Spleen (tissue), 11 donors: ENCODE results near the gene ABHD12. TPM values are rescaled to one million over a fixed set of nuclear protein-coding genes. Genes with fewer than 3 reads are reported as not detected.

Experiments
- DNase-seq: peaks from one replicate; pipeline ENCODE4 v3.0.0-alpha.2; 2020
- H3K27ac ChIP-seq, 8 donors: fragments of 200-600 bp; sonication (generic) in 7 of 8; 1 replicate in 4 of 8; 2 replicates in 4 of 8; pipeline versions ENCODE4 v1.5.0 to v1.8.0; 2016 to 2021; ENCODE audit warnings: inconsistent platforms in 4 of 8, mild to moderate bottlenecking in 4 of 8, moderate library complexity in 1 of 8
- H3K27me3 ChIP-seq, 7 donors: fragments of 200-600 bp; sonication (generic) in 6 of 7; replicated peaks in 1 of 7; 1 replicate in 4 of 7; 2 replicates in 3 of 7; pipeline versions ENCODE4 v1.5.0 to v1.8.0; 2016 to 2021; ENCODE audit warnings: inconsistent platforms in 3 of 7, mild to moderate bottlenecking in 1 of 7
- H3K36me3 ChIP-seq, 6 donors: fragments of 200-600 bp; sonication (generic) in 5 of 6; 1 replicate in 4 of 6; 2 replicates in 2 of 6; pipeline versions ENCODE4 v1.5.0 to v1.8.0; 2016 to 2021; ENCODE audit warnings: inconsistent platforms in 2 of 6
- H3K4me1 ChIP-seq, 6 donors: fragments of 200-600 bp; sonication (generic) in 5 of 6; 1 replicate in 3 of 6; 2 replicates in 3 of 6; pipeline versions ENCODE4 v1.5.0 to v1.8.0; 2016 to 2021; ENCODE audit warnings: inconsistent platforms in 3 of 6
- H3K4me3 ChIP-seq, 8 donors: fragments of 200-600 bp; sonication (generic) in 7 of 8; 1 replicate in 4 of 8; 2 replicates in 4 of 8; pipeline versions ENCODE4 v1.5.0 to v1.8.0; 2016 to 2021; ENCODE audit warnings: inconsistent platforms in 4 of 8, mild to moderate bottlenecking in 4 of 8, moderate library complexity in 2 of 8
- H3K9me3 ChIP-seq, 8 donors: fragments of 200-600 bp; sonication (generic) in 7 of 8; 1 replicate in 4 of 8; 2 replicates in 4 of 8; pipeline versions ENCODE4 v1.5.0 to v1.8.0; 2016 to 2021; ENCODE audit warnings: inconsistent platforms in 4 of 8
- POLR2A ChIP-seq, 3 donors: fragments of 450-650 bp; IDR thresholded peaks; one replicate each; pipeline ENCODE4 v1.5.1; 2017; ENCODE audit warnings: antibody characterized with exemption in 3 of 3, mild to moderate bottlenecking in 1 of 3
- POLR2AphosphoS5 ChIP-seq, 3 donors: sonication (generic); formaldehyde crosslinking; IDR thresholded peaks; one replicate each; pipeline ENCODE4 v1.5.1; 2017; ENCODE audit warnings: antibody characterized with exemption in 3 of 3
- WGBS, 5 donors: extraction: QIAGEN DNeasy Blood & Tissue Kit in 3 of 5; methylation state at CpG; one replicate each; pipeline versions ENCODE4 v1.1.5 to v1.1.7; 2013 to 2018; 5-methylcytosine and 5-hydroxymethylcytosine counted together
- intact Hi-C: fragments of 100-400 bp; cut with DNase I; formaldehyde crosslinking; loops from one replicate; pipeline ENCODE4 v1.15.0; 2023; ENCODE audit warnings: low total_unique reads
- polyA plus RNA-seq, 3 donors: library from polyadenylated mRNA; stranded (reverse); fragments of 200-250 nt; gene quantifications; one replicate each; pipeline ENCODE4 v1.2.1, GENCODE V29; 2013
- total RNA-seq, 7 donors: library from RNA; depleted of rRNA in 3 of 7; stranded (reverse); fragments of >200 nt in 3 of 7; fragmentation: NEBNext Ultra II Directional in 4 of 7; extraction: Animal tissue kit (Norgen Biotek cat#: 25700) in 4 of 7; gene quantifications; one replicate each; pipeline versions ENCODE4 v1.1.0 to v1.2.1, GENCODE V29; 2016 to 2021
- TF ChIP-seq, protein P1 (sequence below), 11 experiments: fragments of 200-600 bp in 7 of 11; fragments of 450-650 bp in 4 of 11; sonication (generic) in 4 of 11; IDR thresholded peaks in 8 of 11; conservative IDR thresholded peaks in 3 of 11; 1 replicate in 7 of 11; 2 replicates in 4 of 11; pipeline versions ENCODE4 v1.4.0 to v1.8.0; 2016 to 2021; ENCODE audit warnings: antibody characterized with exemption in 11 of 11, inconsistent platforms in 4 of 11, mild to moderate bottlenecking in 1 of 11
- donor health status: healthy with polysubstance abuse.
- donor health status: DM: no; HTN: no; CAD: no; lungs with moderate emphysema.
- donor health status: DM: no; HTN: no; CAD: no.
- donor health status: Bipolar disorder and iron deficiency.
- donor health status: healthy.
- donor health status: DM: no; HTN: no; CAD: no.
- donor health status: DM: yes; HTN: yes; CAD: no.

ABHD12 gene
- total and polyA plus RNA-seq, 10 donors, result 16.1 to 36.9 (median 25.3) TPM

- Histone ChIP-seq H3K9me3 (no peaks in the 10 kb centered on the region), H3K4me3 (no peak overlapping the region), H3K4me1 (peaks cover 0 to under 1% (median 0%) of the 10 kb centered on the region in 6 donors), H3K27ac (no peak overlapping the region), H3K36me3 (peaks cover 0 to 100% (median 82%) of the 10 kb centered on the region in 6 donors), H3K27me3 (no peaks in the 10 kb centered on the region)
- peak; percentile 72 for DNase-seq
- TF ChIP-seq POLR2A (IDR thresholded peaks at IDR 0.05) (no peak), POLR2AphosphoS5 (IDR thresholded peaks at IDR 0.05) (no peak)
- TF ChIP-seq, protein P1, sequence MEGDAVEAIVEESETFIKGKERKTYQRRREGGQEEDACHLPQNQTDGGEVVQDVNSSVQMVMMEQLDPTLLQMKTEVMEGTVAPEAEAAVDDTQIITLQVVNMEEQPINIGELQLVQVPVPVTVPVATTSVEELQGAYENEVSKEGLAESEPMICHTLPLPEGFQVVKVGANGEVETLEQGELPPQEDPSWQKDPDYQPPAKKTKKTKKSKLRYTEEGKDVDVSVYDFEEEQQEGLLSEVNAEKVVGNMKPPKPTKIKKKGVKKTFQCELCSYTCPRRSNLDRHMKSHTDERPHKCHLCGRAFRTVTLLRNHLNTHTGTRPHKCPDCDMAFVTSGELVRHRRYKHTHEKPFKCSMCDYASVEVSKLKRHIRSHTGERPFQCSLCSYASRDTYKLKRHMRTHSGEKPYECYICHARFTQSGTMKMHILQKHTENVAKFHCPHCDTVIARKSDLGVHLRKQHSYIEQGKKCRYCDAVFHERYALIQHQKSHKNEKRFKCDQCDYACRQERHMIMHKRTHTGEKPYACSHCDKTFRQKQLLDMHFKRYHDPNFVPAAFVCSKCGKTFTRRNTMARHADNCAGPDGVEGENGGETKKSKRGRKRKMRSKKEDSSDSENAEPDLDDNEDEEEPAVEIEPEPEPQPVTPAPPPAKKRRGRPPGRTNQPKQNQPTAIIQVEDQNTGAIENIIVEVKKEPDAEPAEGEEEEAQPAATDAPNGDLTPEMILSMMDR (IDR thresholded peaks at IDR 0.05 in 8 of 11, conservative IDR thresholded peaks at IDR 0.05 in 3 of 11), result no peak
- WGBS, 5 donors, result 92 to 98% (median 95%) methylated on average over 15 to 16 of the region's 16 CpGs
- intact Hi-C loops, result no loop called here
Measured at GRCh38 chr20:25287631-25288290, 102.9 kb downstream of the ABHD12 start.

DNA sequence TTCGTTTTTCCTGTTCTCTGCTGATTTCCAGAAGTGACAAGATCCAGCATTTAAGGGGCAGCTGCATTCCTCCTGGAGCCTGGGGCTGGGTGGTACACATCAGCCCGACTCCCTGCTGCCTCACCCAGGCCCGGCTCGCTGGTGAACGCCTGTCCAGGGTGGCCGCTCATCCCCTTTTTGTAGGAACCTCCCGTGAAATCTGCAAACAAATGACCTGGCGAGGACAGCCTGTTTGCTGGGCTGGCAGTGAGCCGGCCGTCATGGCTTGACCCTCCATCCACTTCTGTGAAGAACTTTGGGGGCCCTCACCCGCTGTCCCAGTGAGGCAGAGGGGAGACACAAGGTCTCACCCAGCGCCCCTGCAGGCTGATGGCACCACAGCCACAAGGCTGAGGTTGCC lies 103.7 kb downstream of the ABHD12 start:
- Histone ChIP-seq H3K27me3 (no peaks in the 10 kb centered on the region), H3K27ac (no peak overlapping the region), H3K9me3 (no peaks in the 10 kb centered on the region), H3K4me3 (no peak overlapping the region), H3K36me3 (peaks cover 0 to 100% (median 80%) of the 10 kb centered on the region in 6 donors), H3K4me1 (peaks cover 0 to 9% (median 2%) of the 10 kb centered on the region in 6 donors)
- TF ChIP-seq, protein P1 (IDR thresholded peaks at IDR 0.05 in 8 of 11, conservative IDR thresholded peaks at IDR 0.05 in 3 of 11), result no peak
- TF ChIP-seq POLR2A (IDR thresholded peaks at IDR 0.05), result no peak
- no peak for TF ChIP-seq POLR2AphosphoS5 (IDR thresholded peaks at IDR 0.05)
- peak; percentile 62 for DNase-seq
- 92 to 96% (median 94%) methylated on average over 8 to 12 of the region's 12 CpGs for WGBS, 5 donors
- intact Hi-C loops, result no loop called here

- peaks cover 0 to 17% (median 6%) of the 10 kb centered on the region in 6 donors for H3K4me1 ChIP-seq
- no peak overlapping the region for H3K4me3 ChIP-seq
- TF ChIP-seq, protein P1 (IDR thresholded peaks at IDR 0.05 in 8 of 11, conservative IDR thresholded peaks at IDR 0.05 in 3 of 11), result no peak
- TF ChIP-seq POLR2AphosphoS5 (IDR thresholded peaks at IDR 0.05), result peak in 1 of 3 donors; percentile 8
- no peaks in the 10 kb centered on the region for H3K27me3 ChIP-seq
- H3K27ac ChIP-seq, result no peak overlapping the region
- DNase-seq, result peak; percentile 69
- H3K9me3 ChIP-seq, result no peaks in the 10 kb centered on the region
- intact Hi-C loops, result no loop called here
- WGBS, 5 donors, result 86 to 94% (median 90%) methylated on average over 20 to 24 of the region's 24 CpGs
- H3K36me3 ChIP-seq, result peaks cover 0 to 100% (median 78%) of the 10 kb centered on the region in 6 donors
Measured at GRCh38 chr20:25285856-25286798, 104.5 kb downstream of the ABHD12 start.
